Neural progenitor cell (in vitro differentiated cells): ENCODE results near the gene INTS11. TPM values are rescaled to one million over a fixed set of nuclear protein-coding genes. Genes with fewer than 3 reads are reported as not detected.

Source experiments
- DNase-seq: peaks from one replicate; pipeline ENCODE4 v3.0.0-alpha.2; 2016; ENCODE audit warnings: low spot score
- H2AFZ ChIP-seq: fragments of 200-600 bp; sonication (generic); replicated peaks from 2 replicates; pipeline ENCODE4 v1.6.1; 2016; ENCODE audit warnings: antibody characterized with exemption
- H3F3A ChIP-seq: fragments of 200-600 bp; sonication (generic); 2 replicates; pipeline ENCODE4 v1.6.1; 2016; ENCODE audit warnings: antibody characterized with exemption, low read depth
- H3K27ac ChIP-seq: fragments of 200-600 bp; sonication (generic); 2 replicates; pipeline ENCODE4 v1.5.1; 2016; ENCODE audit warnings: mild to moderate bottlenecking
- H3K27me3 ChIP-seq: fragments of 200-600 bp; sonication (generic); 2 replicates; pipeline ENCODE4 v1.6.1; 2016; ENCODE audit warnings: mild to moderate bottlenecking, moderate library complexity
- H3K36me3 ChIP-seq: fragments of 200-600 bp; sonication (generic); 2 replicates; pipeline ENCODE4 v1.5.1; 2016
- H3K4me1 ChIP-seq: fragments of 200-600 bp; sonication (generic); 2 replicates; pipeline ENCODE4 v1.6.1; 2016; ENCODE audit warnings: mixed run types
- H3K4me2 ChIP-seq: fragments of 200-600 bp; sonication (generic); 2 replicates; pipeline ENCODE4 v1.6.1; 2016
- H3K4me3 ChIP-seq: fragments of 200-600 bp; sonication (generic); 2 replicates; pipeline ENCODE4 v1.5.1; 2016
- H3K79me2 ChIP-seq: fragments of 200-600 bp; sonication (generic); 2 replicates; pipeline ENCODE4 v1.6.1; 2016; ENCODE audit warnings: low read depth
- H3K9ac ChIP-seq: fragments of 200-600 bp; sonication (generic); 2 replicates; pipeline ENCODE4 v1.6.1; 2016
- H3K9me3 ChIP-seq: fragments of 200-600 bp; sonication (generic); 2 replicates; pipeline ENCODE4 v1.5.1; 2016; ENCODE audit warnings: low read depth
- H4K20me1 ChIP-seq: fragments of 200-600 bp; sonication (generic); 2 replicates; pipeline ENCODE4 v1.6.1; 2016; ENCODE audit warnings: low read depth
- H3K27ac Mint-ChIP-seq: 3 replicates; pipeline ENCODE4 v1.8.0; 2021; ENCODE audit warnings: mixed read lengths
- H3K27me3 Mint-ChIP-seq: 2 replicates; pipeline ENCODE4 v1.8.0; 2022; ENCODE audit warnings: low read depth, mild to moderate bottlenecking, inconsistent platforms, moderate library complexity, mixed read lengths; ENCODE audit not compliant: insufficient read depth
- H3K36me3 Mint-ChIP-seq: 3 replicates; pipeline ENCODE4 v1.8.0; 2021; ENCODE audit warnings: mixed read lengths
- H3K4me1 Mint-ChIP-seq: 3 replicates; pipeline ENCODE4 v1.8.0; 2021; ENCODE audit warnings: mixed read lengths
- H3K4me3 Mint-ChIP-seq: 3 replicates; pipeline ENCODE4 v1.8.0; 2021; ENCODE audit warnings: mild to moderate bottlenecking, moderate library complexity, mixed read lengths
- H3K9me3 Mint-ChIP-seq: 3 replicates; pipeline ENCODE4 v1.8.0; 2020; ENCODE audit warnings: mixed read lengths
- CTCF ChIP-seq: fragments of 200-600 bp; sonication (generic); IDR thresholded peaks from 2 replicates; pipeline ENCODE4 v1.5.1; 2017; ENCODE audit warnings: antibody characterized with exemption, mild to moderate bottlenecking
- EZH2 ChIP-seq: fragments of 200-600 bp; sonication (generic); IDR thresholded peaks from 2 replicates; pipeline ENCODE4 v1.6.1; 2017; ENCODE audit warnings: antibody characterized with exemption, mild to moderate bottlenecking, moderate library complexity
- EZH2phosphoT487 ChIP-seq: fragments of 200-600 bp; sonication (generic); IDR thresholded peaks from 2 replicates; pipeline ENCODE4 v1.6.1; 2017; ENCODE audit warnings: antibody characterized with exemption
- total RNA-seq: library from RNA; depleted of rRNA; stranded (reverse); fragments of >200 nt; gene quantifications from 2 replicates; pipeline ENCODE4 v1.2.3, GENCODE V29; 2015; ENCODE audit warnings: low replicate concordance

The INTS11 gene
- total RNA-seq, 1 donor from 2014 or later = 62.4 TPM

DNA sequence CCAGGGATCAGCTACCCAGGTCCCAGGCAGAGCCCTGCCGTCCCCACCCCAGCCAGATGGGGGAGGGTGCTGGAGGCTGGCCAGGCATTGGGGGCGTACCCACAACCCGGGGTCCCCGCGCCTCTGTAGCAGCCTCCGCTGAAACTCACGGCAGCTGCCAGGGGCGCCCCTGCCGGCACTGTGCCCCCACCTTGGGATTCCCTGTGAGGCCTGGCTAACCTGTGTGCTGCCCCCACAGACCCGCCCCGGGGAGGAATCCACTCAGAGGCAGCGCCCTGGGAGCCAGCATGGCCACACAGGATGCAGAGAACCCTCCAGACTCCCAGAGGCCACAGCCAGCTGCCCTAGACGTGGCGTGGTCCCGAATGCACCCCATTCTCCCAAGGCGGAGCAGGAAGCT lies 20.9 kb upstream of the INTS11 start:
- Histone ChIP-seq H3K36me3 (no peaks in the 10 kb centered on the region), H2AFZ (no peak overlapping the region), H3K27me3 (no peaks in the 10 kb centered on the region), H3K27ac (no peak overlapping the region), H3K4me2 (no peak overlapping the region), H3K4me1 (peaks cover 12% of the 10 kb centered on the region), H3F3A (peaks cover 18% of the 10 kb centered on the region), H3K9ac (no peak overlapping the region), H4K20me1 (peaks cover 65% of the 10 kb centered on the region), H3K4me3 (no peak overlapping the region), H3K79me2 (peaks cover 47% of the 10 kb centered on the region), H3K9me3 (no peaks in the 10 kb centered on the region)
- no peak for DNase-seq
- Mint-ChIP-seq H3K4me1 (peaks cover 4% of the 10 kb centered on the region), H3K27ac (no peak overlapping the region), H3K27me3 (no peaks in the 10 kb centered on the region), H3K9me3 (no peaks in the 10 kb centered on the region), H3K36me3 (peaks cover 10% of the 10 kb centered on the region), H3K4me3 (no peak overlapping the region)
- TF ChIP-seq EZH2phosphoT487 (no peak), EZH2 (no peak), CTCF (no peak)

DNA sequence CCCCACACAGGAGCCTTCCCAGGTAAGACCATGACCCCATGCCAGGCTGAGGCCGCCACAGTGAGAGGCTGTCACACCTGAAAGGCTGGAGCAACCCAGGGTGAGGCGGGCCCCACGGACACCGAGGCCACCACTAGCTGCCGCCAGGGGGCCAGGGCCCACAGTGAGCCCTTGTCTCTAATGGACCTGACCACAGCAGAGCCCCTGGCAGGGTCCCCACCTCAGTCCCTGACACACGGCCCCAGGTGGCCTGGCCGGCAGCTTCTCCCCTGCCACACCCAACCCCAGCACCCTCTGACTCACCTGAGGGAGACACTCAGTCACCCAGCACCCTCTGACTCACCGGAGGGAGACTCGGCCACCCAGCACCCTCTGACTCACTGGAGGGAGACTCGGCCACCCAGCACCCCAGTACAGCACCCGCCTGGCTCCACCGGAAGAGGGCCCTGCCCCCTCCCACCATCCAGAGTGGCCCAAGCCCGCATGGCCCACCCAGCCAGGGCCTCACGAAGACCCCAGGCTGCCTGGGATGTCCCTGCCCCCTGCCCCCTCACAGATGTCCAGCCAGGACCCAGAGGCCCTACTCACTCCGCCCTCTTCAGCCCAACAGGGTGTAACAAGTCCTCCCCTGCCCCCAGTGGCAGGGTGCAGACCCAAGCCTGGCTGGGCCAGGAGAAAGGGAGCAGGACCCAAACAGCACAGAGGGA lies 20.3 kb upstream of the INTS11 start:
- Histone ChIP-seq H3K9me3 (no peaks in the 10 kb centered on the region), H3K4me1 (peaks cover 12% of the 10 kb centered on the region), H4K20me1 (peaks cover 65% of the 10 kb centered on the region), H3K27me3 (no peaks in the 10 kb centered on the region), H3K4me3 (no peak overlapping the region), H3F3A (peaks cover 18% of the 10 kb centered on the region), H3K9ac (no peak overlapping the region), H3K27ac (no peak overlapping the region), H2AFZ (no peak overlapping the region), H3K36me3 (no peaks in the 10 kb centered on the region), H3K4me2 (no peak overlapping the region), H3K79me2 (peaks cover 47% of the 10 kb centered on the region)
- DNase-seq = no peak
- TF ChIP-seq EZH2 (no peak), CTCF (peak; percentile 42)
- peaks cover 10% of the 10 kb centered on the region for H3K36me3 Mint-ChIP-seq
- no peak overlapping the region for H3K4me3 Mint-ChIP-seq
- no peak overlapping the region for H3K27ac Mint-ChIP-seq
- H3K27me3 Mint-ChIP-seq = no peaks in the 10 kb centered on the region
- H3K4me1 Mint-ChIP-seq = peaks cover 4% of the 10 kb centered on the region
- no peaks in the 10 kb centered on the region for H3K9me3 Mint-ChIP-seq

DNA sequence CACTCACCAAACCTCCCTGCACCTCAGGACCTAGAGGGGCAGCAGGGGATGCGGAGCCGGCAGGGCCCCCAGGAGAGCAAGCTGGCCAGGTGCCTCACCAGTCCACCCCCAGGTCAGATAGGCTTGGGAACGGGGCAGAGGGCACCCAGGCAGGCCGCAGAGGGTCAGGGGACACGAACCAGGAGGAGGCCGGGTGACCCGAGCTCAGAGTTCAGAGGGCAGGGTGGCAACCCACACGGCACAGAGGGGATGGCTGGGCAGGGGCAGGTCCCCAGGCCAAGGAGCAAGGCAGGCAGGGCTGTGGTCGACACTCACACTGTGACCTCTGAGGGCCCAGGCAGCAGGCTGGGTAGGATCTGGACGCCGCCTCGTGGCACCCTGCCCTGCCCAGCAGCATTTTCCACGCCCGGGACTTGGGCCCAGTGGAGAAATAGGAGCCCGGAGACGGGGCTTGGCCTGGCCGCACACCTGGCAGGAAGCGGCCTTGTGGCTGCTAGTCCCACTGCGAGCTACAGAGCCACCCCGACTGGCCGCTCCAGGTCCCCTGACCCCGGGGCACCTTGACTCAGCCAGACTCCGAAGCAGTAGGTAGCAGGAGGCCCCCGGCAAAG lies 19.5 kb upstream of the INTS11 start:
- no peak for DNase-seq
- H3K9me3 ChIP-seq = no peaks in the 10 kb centered on the region
- Mint-ChIP-seq H3K4me3 (no peak overlapping the region), H3K36me3 (peaks cover 10% of the 10 kb centered on the region), H3K9me3 (no peaks in the 10 kb centered on the region), H3K27me3 (no peaks in the 10 kb centered on the region), H3K4me1 (peaks cover 4% of the 10 kb centered on the region), H3K27ac (no peak overlapping the region)
- peaks cover 65% of the 10 kb centered on the region for H4K20me1 ChIP-seq
- H3F3A ChIP-seq = peaks cover 18% of the 10 kb centered on the region
- H3K27ac ChIP-seq = no peak overlapping the region
- peaks cover 12% of the 10 kb centered on the region for H3K4me1 ChIP-seq
- no peaks in the 10 kb centered on the region for H3K36me3 ChIP-seq
- no peak overlapping the region for H3K9ac ChIP-seq
- H3K27me3 ChIP-seq = no peaks in the 10 kb centered on the region
- no peak overlapping the region for H2AFZ ChIP-seq
- peaks cover 47% of the 10 kb centered on the region for H3K79me2 ChIP-seq
- TF ChIP-seq CTCF = no peak
- H3K4me3 ChIP-seq = no peak overlapping the region
- H3K4me2 ChIP-seq = no peak overlapping the region
